Sciatic nerve (tissue), 2 donors: ENCODE results near the gene CFAP20DC. TPM values are rescaled to one million over a fixed set of nuclear protein-coding genes. Genes with fewer than 3 reads are reported as not detected.

Source experiments
- ATAC-seq: fragments of 200-7000 bp; cut with Tn5 transposase; one replicate; pipeline ENCODE4 v1.9.1; 2020; ENCODE audit warnings: mild to moderate bottlenecking, moderate library complexity
- DNase-seq: peaks from one replicate; pipeline ENCODE4 v3.0.0-alpha.2; 2020; ENCODE audit warnings: low spot score
- intact Hi-C: fragments of 100-400 bp; cut with DNase I; formaldehyde crosslinking; loops from one replicate; pipeline ENCODE4 v1.14.2; 2022
- total RNA-seq: library from RNA; stranded (reverse); fragmentation: NEBNext Ultra II Directional; extraction: Animal tissue kit (Norgen Biotek cat#: 25700); gene quantifications from one replicate; pipeline ENCODE4 v1.2.1, GENCODE V29; 2021
- donor health status: DM: no; HTN: no; CAD: no.
- donor health status: DM: no; HTN: no; CAD: no.

CFAP20DC gene
- total RNA-seq, 1 donor from 2014 or later: 0.49 TPM

DNA sequence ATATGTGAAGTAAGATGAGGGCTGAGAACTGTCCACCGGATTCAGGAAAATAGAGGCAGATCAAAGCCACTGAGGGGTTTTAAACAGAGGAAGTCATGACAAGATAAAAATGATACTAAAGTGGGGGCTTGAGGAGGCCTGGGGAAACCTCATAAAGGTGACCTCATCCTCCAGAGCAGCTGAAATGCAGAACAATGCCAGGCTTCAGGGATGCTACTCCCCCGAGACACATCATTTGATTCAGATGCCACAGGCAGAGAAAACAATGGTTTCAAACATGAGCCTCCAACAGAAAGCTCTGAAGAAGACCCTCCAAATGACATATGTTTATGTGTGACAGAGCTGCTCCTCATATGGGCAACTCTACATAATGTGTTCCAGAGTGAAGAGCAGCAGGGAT lies 6.4 kb downstream of the CFAP20DC start:
- ATAC-seq (no peak), DNase-seq (no peak)
- intact Hi-C loops: no loop called here

DNA sequence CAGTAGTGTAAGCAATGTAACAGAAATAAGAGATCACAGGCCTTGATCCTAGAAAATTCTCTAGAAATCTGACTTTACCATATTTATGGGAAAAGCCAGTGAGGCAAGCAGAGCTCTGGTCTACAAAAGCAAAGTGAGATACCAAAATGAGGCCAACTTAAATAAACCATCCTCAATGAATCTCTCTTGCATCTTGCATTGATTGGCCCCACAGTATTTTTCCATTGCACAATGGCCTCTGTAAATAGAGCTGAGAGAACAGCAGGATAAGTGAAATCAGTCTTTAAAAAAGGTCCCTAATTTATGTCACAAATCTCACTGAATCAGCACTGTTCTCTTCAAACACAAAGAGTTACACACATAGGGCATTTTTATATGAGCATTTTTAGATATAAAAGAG lies 8.9 kb downstream of the CFAP20DC start:
- intact Hi-C loops: no loop called here
- no peak for DNase-seq

DNA sequence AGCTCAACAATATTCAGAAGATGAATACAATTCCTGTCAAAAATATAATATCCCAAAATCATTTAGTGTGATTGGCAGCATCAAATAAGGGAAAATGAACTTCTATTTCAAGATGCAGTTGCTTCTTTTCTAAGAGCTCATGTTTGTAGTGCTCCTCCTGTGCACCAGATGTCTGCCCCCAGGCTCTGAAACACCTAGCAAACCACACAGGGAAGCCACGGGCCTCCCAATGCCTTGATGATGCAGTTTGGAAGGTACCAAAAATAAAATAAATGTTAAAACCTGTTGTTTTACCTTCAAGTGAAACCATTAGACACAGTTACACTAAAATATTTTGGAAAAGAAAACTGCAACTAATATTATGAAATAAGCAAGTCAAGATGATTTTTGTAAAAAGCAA lies 22.2 kb downstream of the CFAP20DC start:
- ATAC-seq (no peak), DNase-seq (no peak)
- intact Hi-C loops: no loop called here

More for the DNA sequence above, 8.9 kb downstream of the CFAP20DC start:
- ATAC-seq: no peak

DNA sequence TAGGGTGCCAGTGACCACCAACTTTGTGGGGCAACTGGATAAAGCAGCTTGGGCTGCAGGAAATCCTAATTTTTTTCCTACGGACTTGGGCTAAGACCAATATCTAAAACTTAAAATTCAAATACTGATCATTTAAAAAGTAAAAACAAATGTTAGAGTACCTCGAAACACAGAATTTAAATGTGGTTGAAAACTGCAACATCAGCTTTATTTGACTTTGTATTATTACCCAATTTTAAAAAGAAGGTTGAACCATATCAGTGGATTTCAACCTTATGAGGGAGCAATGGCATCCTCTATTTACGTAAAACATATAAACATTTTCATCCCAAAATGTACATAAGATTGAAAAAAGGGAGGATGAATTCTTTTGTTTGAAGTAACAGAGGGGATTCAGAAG lies 26.2 kb downstream of the CFAP20DC start:
- DNase-seq (no peak), ATAC-seq (no peak)
- intact Hi-C loops: no loop called here

DNA sequence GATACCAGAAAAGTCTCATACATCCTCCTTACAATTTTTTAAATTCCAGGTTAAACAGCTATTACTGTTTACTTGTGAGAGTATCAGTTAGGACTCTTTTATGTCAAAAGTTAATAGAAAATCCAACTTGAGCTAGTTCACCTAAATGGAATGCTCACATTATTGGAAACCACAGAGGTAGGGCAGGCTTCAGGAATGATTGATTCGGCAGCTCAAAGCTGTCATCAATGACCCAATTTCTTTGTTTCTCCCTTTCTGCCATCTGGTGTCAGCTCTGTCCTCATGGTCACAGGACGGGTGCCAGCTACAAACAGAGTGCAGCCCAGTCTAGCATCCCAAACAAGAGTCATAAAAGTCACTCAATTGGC lies 32.2 kb downstream of the CFAP20DC start:
- intact Hi-C loops: no loop called here
- ATAC-seq (no peak), DNase-seq (no peak)

DNA sequence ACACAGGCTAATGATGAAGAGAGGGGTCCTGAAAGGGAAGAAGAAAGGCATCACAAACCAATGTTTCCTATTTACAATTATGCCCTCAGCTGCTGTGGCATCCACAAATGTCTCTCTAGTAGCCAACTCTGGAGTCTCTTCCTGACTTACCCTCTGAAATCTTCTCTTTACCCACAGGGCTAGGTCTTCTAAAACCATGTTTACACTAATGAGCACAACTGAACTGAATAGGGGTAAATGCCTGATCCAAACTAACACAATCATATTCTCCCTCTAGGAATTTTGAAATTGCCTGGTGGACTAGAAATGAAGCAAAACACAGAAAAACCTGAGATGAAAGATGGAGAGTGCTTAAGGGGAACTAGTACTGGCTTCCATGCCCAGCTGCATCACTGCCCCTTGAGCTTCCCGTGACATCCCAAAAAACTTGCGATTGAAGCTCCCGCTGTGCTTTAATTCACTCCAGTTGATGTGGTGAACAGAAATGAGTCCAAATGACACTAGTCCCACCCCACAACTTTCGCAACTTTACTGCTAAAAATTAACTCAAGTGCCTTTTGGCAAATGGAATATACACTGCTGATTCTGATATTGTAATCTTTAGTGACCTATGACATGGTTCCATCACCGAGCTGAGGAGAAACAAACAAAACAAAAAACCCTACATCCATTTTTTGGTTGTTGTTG lies 32.8 kb downstream of the CFAP20DC start:
- intact Hi-C loops: no loop called here
- DNase-seq (no peak), ATAC-seq (no peak)

DNA sequence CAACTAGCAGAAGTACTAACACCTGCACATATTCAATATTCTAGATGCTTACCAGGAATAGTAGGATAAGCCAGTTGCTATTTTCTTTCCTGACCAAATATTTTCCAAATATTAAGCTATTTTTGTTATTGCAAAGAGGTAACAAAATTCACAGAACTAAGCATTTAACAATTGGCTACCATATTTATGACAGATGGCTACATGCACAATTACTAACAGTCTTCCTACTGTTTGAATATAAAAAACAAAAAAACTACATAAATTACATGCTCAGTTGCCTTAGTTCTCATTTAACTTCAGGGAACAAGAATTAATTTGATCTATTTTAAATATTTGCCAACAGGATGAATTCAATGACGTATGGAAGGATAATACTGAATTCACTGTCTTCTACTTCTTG lies 36.2 kb downstream of the CFAP20DC start:
- ATAC-seq (no peak), DNase-seq (no peak)
- intact Hi-C loops: no loop called here

DNA sequence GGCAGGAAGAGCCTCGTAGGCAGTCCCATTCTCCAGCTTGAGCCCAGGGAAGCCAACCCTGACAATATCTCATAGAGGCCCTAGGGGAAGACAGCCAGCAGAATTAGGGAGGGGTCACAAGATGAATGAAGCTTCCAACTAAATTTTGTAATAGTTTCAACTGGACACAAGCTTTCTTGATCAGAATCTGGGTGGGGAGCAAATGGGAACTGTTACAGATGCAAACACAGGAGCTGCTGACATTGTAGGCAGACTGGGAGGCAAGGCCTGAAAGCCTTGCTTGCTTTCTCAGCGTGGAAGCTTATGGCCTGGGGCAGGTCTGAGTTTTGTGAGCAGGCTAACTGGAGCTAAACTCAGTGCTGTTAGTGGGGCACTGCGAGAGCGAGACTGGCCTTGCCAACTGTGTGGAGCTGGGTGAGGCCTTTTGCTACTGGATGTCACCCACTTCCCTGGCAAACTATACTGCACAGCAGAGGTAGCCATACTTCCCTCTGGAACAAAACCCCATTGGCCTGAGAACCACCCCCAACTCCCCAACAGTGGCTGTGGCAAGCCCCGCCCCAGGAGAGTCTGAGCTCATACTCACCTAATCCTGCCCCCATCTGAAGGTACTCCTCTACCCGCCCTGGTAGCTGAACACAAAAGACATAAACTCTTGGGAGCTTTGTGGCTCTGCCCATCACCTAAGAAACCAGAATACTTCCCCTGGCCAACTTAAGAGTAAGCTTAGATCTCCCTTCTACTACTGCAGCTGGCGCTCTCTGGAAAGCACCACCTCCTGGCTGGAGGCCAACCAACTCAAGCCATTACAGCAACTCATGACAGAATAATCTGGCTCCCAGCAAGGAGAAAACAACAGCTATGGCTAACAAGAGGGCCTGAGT lies 42.9 kb downstream of the CFAP20DC start:
- no peak for DNase-seq
- intact Hi-C loops: no loop called here

DNA sequence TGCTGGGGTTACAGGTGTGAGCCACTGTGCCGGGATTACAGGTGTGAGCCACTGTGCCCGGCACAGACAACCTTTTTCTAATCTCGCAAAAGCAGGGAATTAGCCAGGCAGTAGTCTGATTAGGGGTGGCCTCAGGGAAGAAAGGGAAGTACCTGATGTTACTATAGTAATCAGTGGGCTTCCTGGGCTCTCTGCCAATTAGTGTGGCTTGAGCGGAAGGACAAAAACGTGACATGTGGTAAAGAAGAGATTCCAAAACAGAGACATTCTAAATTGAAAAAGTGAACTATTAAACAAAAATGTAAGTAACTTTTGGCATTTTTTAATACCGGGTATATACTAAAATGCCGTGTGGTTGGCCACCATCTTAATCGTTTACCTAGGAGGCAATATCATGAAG lies 48.1 kb downstream of the CFAP20DC start:
- no peak for ATAC-seq
- DNase-seq: no peak
- intact Hi-C loops: no loop called here

More for the DNA sequence above, 42.9 kb downstream of the CFAP20DC start:
- no peak for ATAC-seq

DNA sequence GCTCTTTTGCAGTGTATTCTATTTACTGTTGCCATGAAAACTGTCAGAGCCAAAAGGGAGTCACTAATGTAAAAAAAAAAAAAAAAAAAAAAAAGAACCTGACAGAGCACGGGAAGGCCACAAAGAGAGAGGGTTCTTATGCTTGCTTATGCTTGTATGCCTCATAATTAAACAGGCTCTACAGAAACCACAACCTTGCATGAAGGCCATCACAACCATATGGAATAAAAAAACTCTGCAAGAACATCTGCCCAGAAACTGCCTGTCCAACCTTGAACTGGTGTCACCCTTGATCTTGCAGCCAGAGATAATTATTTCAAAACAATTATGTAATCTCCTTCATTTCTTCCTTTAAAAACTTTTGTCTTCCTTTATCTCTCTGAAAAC lies 50.1 kb downstream of the CFAP20DC start:
- intact Hi-C loops: no loop called here
- no peak for DNase-seq
- ATAC-seq: no peak

DNA sequence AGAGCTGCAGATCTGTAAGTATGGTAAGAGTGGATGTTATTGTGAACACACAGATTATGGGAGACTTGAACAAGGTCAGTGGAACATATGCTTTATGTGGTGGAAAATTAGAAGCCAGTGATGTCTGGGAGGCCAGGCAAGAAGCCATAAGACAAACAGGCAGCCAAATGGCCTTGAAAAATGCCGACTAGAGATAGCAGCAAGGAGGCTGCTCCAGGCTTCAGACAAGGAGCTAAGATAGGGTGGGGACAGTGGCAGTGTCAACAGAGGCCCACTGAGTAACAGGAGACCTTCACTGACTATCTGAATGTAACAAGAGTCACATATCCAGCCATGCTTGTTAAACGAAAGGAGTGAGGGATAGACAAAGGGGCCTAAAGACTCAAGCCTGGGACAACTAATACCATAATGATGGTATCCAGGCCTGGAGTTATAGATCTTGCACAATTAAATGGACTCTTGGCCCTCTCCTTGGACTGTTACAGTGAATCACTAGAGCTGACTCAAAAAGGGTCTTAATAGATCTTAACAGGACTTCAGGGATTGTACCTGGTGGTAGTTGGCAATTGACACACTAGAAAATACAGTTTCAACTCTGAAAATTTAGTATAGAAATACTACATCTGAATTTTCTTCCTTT lies 50.6 kb downstream of the CFAP20DC start:
- ATAC-seq (no peak), DNase-seq (no peak)
- intact Hi-C loops: no loop called here

DNA sequence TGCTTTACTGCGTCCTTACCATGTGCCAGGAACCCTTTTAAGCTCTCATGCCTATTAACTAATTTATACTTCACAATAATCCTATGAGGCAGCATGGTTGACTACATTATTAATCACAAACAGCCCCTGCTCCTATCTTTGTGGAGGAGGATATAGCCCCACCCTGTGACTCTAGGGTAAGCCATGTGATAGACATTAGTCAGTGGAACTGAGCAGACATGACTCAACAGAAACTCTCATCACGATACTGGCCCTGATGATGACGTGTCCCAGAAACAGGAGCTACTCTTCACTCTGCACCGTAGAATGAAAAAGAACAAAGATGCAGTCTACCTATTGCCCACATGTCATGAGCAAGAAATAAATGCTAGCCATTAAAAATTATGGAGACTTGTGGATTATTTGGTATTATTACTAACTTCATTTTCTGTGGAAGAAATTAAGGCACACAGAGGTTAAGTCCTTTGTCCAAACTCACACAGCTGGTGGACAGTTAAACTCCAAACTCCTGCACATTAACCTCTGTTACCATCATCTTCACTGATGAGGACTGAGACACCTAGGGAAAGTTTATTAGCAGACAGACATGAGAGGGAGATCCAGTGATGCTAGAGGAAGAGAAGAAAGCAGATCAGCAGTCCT lies 51.2 kb downstream of the CFAP20DC start:
- DNase-seq (no peak), ATAC-seq (no peak)
- intact Hi-C loops: no loop called here

DNA sequence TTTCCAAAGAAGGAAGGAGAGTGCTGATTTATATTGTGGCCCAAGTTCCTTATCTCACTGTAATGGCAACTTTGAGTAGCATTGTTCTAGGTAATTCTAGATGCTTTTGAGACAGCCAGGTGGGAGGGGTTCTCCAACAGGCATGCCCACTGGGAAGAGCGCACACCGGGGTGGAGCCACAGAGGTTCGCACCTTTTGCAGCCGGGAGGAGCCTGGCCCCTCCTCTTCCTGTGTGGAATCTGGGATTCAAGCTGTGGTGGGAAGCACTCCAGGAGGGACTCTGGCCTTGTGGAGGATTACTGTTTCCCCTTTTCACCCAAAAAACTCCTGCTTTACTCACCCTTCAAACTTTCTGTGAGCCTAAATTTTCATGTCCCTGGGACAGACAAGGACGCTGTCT lies 53.1 kb downstream of the CFAP20DC start:
- no peak for ATAC-seq

DNA sequence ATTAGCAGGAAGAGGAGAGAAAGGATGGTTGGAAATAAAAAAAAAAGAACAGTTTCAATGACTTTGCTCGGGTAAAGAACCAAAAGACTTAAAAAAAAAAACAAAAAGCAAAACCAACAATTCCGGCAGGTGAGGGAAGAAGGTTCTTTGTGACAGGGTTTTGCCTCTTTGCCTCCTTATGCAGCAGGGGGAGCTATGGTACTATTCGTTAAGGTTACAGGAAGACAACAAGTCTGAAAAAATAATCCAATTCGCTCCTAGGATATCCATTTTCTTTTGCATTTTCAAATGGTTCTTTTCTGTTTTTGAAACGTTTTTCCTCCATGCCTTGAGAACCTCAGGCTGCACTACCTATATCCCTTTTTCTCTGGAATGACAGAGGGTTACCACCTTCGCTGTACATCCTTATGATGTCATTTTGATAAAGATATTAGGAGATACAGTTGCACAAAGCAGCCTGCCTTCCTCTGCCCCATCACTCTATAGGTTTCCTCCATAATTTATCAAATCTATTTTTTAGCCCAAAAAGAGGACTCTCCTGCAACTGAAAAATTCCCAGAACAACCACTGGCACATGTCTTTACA lies 55.0 kb downstream of the CFAP20DC start:
- DNase-seq (no peak), ATAC-seq (no peak)
- intact Hi-C loops: no loop called here

More for the DNA sequence above, 53.1 kb downstream of the CFAP20DC start:
- DNase-seq: no peak
- intact Hi-C loops: no loop called here

DNA sequence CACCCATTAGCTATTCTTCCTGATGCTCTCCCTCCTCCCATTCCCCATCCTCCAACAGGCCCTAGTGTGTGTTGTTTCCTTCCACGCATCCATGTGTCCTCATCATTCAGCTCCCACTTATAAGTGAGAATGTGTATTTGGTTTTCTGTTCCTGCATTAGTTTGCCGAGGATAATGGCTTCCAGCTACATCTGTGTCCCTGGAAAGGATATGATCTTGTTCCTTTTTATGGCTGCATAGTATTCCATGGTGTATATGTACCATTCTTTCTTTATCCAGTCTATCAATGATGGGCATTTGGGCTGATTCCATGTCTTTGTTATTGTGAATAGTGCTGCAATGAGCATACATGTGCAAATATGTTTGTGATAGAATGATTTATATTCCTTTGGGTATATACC lies 56.3 kb downstream of the CFAP20DC start:
- intact Hi-C loops: no loop called here
- no peak for ATAC-seq

DNA sequence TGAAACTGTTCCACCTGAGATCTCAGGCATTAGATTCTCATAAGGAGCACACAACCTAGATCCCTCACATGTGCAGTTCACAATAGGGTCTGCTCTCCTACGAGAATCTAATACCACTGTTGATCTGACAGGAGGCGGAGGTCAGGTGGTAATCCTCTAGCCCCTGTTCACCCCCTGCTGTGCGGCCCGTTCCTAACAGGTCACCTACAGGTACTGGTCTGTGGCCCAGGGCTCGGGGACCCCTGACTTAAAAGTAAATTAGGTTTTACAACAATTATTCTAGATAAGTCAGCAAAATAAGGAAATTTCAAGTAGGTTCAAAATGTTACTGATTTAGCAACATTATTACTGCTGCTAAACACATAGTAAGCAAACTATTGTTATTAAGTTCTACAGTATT lies 58.2 kb downstream of the CFAP20DC start:
- intact Hi-C loops: no loop called here
- no peak for ATAC-seq

More for the DNA sequence above, 56.3 kb downstream of the CFAP20DC start:
- no peak for DNase-seq

DNA sequence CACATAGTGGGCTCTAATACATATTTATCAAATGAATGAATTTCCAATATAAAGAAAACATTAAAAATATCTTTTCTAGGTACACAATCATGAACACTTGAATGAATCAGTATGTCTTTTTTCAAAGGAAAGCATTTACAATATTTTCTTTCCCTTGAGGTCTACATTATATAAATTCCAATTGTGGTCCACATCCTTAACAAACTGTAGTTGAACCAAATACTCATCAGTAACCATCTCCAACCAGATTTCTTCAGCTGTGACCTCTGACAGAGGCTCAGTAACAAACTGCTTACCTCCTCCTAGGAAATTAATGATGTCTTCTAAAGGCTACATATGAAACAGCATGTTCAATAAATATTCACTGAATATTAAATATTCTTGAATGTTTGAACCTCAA lies 58.8 kb downstream of the CFAP20DC start:
- intact Hi-C loops: no loop called here
- no peak for ATAC-seq
- DNase-seq: no peak

More for the DNA sequence above, 58.2 kb downstream of the CFAP20DC start:
- DNase-seq: no peak

DNA sequence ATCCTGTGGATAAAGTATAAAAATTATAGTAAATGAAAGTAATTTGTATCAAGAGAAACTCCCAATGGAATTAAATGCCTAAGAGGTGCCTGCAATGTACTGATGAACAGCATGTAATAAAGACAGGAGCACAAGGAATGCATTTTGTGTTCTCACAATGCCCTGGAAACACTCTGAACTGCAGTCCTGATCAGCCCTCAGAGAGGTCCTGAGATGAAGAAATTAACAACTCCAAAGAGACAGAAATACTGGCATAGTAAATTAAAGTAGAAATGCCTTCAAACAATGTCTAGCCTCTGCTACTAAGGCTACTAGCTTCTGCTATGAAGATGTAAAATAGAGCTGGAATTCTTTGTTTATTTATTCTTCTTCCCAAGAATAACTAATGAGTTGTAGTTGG lies 59.9 kb downstream of the CFAP20DC start:
- ATAC-seq (no peak), DNase-seq (no peak)
- intact Hi-C loops: no loop called here

DNA sequence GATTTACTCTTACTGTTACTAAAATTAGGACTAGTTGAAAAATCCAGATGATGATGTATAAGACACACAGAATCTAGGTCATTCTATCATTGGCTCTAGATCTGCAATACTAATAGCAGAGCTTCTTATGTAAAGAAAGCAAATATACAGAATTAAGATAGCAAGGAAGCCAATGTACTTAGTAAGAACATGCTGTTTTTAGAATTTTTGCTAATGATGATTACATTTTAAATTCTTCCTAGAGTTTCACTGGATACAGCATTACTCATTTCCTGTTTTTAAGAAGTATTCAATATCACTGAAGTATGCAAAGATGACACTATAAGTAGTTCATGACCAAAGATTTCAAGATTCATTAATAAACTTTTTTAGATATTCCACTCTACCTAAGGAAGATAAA lies 60.7 kb downstream of the CFAP20DC start:
- ATAC-seq (no peak), DNase-seq (no peak)
- intact Hi-C loops: no loop called here
